NCI-H2107 (cell line): ENCODE results near the gene HSD17B3.
"Not testable (repeated sequence)": the region's sequence is repeated elsewhere in the genome, so short reads cannot be mapped to it uniquely, and the experiment has no call there.

Experiments
- DNase-seq: peaks from one replicate; lab custom pipeline; 2025; lab: John Stamatoyannopoulos, UW

Gene HSD17B3

GRCh38 chr9:96193236-96193755 lies 108.7 kb downstream of the HSD17B3 start:
- no peak for DNase-seq

DNA sequence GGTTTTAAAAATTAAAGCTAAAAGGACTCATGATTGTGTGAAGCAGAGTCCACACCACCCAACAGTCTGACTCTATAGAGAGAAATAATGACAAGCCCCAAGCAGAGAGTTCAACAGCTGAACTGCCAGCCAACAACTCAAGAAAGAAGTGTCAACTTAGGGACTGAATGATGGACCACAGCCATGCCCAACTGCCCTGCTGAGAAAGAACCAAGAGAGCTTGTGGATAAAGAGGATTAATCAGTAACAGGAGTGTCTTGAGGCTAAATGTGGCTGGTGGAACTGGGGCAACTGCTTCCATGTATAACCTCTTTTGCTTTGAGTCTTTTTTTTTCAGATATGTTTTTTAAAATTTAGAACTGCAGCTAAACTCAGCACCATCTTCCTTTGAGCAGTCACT lies 109.3 kb downstream of the HSD17B3 start:
- DNase-seq, result no peak

- DNase-seq, result no peak
These were observed 112.0 kb downstream of the HSD17B3 start for GRCh38 chr9:96189995-96190394.

DNA sequence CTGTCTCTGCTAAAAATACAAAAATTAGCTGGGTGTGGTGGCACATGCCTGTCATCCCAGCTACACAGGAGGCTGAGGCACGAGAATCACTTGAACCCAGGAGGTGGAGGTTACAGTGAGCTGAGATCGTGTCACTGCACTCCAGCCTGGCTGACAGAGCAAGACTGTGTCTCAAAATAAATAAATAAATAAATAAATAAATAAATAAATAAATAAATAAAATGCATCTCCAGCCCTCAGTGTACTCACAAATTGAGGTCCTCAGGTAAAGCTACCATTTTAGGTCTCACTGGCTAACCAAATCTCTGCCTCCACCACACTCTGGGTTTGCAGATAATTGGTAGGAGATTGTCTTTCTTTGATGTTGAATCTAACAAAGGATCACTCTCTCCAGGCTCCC lies 112.4 kb downstream of the HSD17B3 start:
- not testable (repeated sequence) for DNase-seq

DNA sequence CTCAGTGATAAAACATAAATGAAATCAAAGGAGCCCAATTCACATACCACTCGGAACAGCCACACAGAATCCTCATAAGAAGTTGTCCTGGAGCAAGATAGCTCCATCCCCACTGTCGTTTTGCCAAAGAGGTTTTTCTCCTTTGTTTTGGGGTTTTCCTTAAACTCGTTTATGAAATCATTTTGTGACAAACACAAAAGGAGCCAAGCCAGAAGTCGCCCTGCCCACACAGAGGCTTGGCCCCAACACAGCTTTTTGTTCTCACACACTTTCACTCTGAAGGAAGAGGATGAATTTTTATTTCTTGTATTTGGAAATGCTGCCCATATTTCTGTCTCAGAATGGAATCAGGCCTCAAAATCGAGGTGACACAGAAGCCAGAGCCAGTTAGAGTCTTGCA lies 113.4 kb downstream of the HSD17B3 start:
- DNase-seq, result no peak

DNA sequence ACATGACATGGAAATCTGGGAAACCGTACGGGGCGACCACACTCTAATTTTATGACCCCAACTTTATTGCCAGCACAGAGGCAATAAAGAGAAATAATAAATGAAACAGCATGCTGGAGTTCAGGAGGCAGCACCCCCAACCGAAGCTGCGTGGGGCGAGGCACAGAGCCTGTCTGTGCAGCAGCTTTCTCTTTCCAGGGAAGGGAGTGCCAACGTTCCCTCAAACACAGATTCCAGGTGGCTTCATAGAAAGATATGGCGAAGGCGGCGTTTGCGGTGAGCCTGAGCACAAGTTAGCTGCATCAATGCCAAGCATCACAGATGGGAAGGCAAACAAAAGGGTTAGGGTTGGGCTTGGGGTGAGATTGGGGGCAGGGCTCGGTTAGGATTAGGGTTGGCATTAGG lies 114.8 kb downstream of the HSD17B3 start:
- no peak for DNase-seq

- no peak for DNase-seq
These were observed 115.4 kb downstream of the HSD17B3 start for GRCh38 chr9:96186591-96187011.

DNA sequence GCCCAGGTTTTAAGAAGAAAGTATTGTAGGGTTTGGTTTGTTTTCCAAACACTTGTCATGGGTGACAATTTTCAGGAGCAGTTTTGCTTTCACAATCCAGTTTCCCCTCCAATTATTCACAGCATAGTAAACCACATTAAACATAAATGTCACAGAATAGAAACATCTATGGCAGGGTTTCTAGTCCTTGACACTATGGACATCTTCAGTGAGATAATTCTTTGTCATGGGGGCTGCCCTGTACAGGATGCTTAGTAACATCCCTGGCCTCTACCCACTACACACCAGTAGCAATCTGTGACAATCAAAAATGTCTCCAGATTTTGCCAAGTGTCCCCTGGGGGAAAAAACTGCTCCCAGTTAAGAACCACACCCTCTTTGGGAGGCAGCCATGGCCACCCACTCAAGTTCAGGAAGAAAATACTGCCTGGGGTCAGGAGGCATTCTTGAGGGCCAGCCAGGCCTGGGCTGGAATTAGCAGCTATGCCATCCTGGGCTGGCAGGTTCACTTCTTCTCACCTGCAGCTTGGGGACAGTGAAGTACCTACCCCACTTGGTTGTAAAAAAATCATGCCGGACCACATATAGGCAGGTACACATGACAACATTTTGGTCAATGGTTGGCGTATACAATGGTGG lies 116.3 kb downstream of the HSD17B3 start:
- no peak for DNase-seq
